RWPE2 (cell line): ENCODE results near the gene HSD3B2.

Experiments
- ATAC-seq: fragments of 200-7000 bp; cut with Tn5 transposase; 3 replicates; pipeline ENCODE4 v1.9.1; 2021; ENCODE audit warnings: low read depth
- DNase-seq: peaks from one replicate; pipeline ENCODE4 v3.0.0-alpha.2; 2020; ENCODE audit warnings: low spot score
- H3K27ac ChIP-seq: fragments of 450-650 bp; 2 replicates; pipeline ENCODE4 v1.5.1; 2017; ENCODE audit warnings: mild to moderate bottlenecking; ENCODE audit not compliant: poor library complexity, severe bottlenecking
- H3K27me3 ChIP-seq: fragments of 250-450 bp; sonication (Bioruptor Pico); 2 replicates; pipeline ENCODE4 v1.5.1; 2021; ENCODE audit warnings: mild to moderate bottlenecking, moderate library complexity; ENCODE audit not compliant: insufficient read depth, poor library complexity, severe bottlenecking
- H3K36me3 ChIP-seq: fragments of 250-450 bp; sonication (Bioruptor Pico); 2 replicates; pipeline ENCODE4 v1.5.1; 2020; ENCODE audit warnings: low read depth, mild to moderate bottlenecking, moderate library complexity
- H3K4me1 ChIP-seq: fragments of 250-450 bp; sonication (Bioruptor Pico); 2 replicates; pipeline ENCODE4 v1.5.1; 2021; ENCODE audit warnings: mild to moderate bottlenecking, moderate library complexity; ENCODE audit not compliant: insufficient read depth, poor library complexity, severe bottlenecking
- H3K4me3 ChIP-seq: fragments of 250-450 bp; sonication (Bioruptor Pico); 2 replicates; pipeline ENCODE4 v1.5.1; 2021; ENCODE audit warnings: mild to moderate bottlenecking, moderate library complexity; ENCODE audit not compliant: severe bottlenecking
- H3K9me3 ChIP-seq: fragments of 250-450 bp; sonication (Bioruptor Pico); 2 replicates; pipeline ENCODE4 v1.5.1; 2021; ENCODE audit warnings: mild to moderate bottlenecking, moderate library complexity; ENCODE audit not compliant: severe bottlenecking
- TF ChIP-seq, protein P1 (sequence below): fragments of 450-650 bp; IDR thresholded peaks from one replicate; pipeline ENCODE4 v1.5.1; 2017; ENCODE audit warnings: mild to moderate bottlenecking, moderate library complexity; ENCODE audit not compliant: poor library complexity, severe bottlenecking

Gene HSD3B2

DNA sequence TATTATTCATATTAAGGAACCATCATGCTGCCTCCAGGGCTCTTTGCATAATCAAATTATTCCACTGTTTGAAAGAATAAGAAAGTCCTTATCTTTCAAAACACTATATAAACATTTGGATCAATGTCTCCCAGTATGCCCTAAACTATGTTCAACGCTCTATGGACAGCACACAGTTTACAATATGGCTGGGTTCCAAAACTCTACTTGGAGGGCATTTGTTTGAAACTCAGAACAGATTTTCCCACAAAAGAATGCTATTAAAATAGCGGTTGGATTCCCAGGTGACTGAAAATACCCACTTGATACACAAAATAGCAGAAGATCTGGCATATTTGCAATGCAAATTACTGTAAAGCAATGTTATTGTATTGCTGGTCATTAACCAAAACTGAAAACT, 43.1 kb upstream of the HSD3B2 start:
- Histone ChIP-seq H3K9me3 (no peaks in the 10 kb centered on the region), H3K27me3 (no peaks in the 10 kb centered on the region), H3K4me3 (no peak overlapping the region), H3K4me1 (no peaks in the 10 kb centered on the region), H3K27ac (no peak overlapping the region), H3K36me3 (no peaks in the 10 kb centered on the region)
- DNase-seq (no peak), ATAC-seq (no peak)
- TF ChIP-seq, protein P1, sequence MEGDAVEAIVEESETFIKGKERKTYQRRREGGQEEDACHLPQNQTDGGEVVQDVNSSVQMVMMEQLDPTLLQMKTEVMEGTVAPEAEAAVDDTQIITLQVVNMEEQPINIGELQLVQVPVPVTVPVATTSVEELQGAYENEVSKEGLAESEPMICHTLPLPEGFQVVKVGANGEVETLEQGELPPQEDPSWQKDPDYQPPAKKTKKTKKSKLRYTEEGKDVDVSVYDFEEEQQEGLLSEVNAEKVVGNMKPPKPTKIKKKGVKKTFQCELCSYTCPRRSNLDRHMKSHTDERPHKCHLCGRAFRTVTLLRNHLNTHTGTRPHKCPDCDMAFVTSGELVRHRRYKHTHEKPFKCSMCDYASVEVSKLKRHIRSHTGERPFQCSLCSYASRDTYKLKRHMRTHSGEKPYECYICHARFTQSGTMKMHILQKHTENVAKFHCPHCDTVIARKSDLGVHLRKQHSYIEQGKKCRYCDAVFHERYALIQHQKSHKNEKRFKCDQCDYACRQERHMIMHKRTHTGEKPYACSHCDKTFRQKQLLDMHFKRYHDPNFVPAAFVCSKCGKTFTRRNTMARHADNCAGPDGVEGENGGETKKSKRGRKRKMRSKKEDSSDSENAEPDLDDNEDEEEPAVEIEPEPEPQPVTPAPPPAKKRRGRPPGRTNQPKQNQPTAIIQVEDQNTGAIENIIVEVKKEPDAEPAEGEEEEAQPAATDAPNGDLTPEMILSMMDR, result no peak

DNA sequence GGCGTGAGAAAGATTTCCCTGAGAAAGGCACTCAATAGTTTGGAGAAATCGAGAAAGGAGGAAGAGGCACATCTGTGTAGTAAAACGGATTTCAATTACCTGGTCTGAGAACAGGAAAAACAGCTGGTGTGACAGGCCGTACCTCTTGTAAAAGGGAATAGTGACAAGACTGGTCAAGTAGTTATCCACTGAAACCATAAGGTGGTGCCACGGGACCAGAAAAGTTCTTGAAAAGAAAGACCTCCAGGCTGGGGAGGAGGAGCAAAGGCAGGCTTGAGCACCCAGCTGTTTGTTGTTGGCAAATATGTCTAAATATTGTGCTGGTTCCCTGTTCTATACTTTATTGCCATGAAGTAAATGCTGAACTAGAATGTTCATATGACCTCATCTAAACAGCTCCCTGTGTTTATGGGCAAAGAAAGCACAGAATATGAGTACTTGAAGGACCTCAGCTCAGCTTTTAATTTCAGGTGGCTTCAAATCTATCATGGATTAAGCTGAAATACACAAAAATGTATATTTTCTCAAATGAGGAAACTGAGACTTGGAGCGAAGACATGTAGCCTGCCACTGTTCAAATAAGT, 42.4 kb upstream of the HSD3B2 start:
- Histone ChIP-seq H3K27ac (no peak overlapping the region), H3K4me1 (no peaks in the 10 kb centered on the region), H3K27me3 (no peaks in the 10 kb centered on the region), H3K4me3 (no peak overlapping the region), H3K9me3 (no peaks in the 10 kb centered on the region), H3K36me3 (no peaks in the 10 kb centered on the region)
- no peak for ATAC-seq
- DNase-seq, result no peak
- TF ChIP-seq, protein P1, result peak; percentile 10

DNA sequence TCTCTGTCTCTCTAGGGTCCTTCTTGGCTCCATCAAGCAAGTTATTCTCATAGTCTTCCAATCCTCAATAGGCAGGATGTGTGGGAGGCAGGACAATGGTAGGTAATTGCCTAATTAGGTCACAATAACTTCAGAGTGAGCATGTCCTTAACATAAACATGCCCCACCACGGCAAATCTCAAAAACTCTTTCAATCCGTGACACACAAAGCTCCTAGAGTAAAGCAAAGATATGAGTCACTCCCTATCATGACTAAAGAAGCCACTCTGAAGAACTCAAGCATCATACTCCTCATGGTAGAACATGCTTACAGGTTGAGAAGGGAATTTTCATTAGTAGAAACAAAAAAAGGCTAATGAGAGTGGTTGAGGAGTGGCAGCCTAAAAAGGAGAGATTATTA, 41.5 kb upstream of the HSD3B2 start:
- Histone ChIP-seq H3K4me3 (no peak overlapping the region), H3K9me3 (no peaks in the 10 kb centered on the region), H3K27me3 (no peaks in the 10 kb centered on the region), H3K4me1 (no peaks in the 10 kb centered on the region), H3K36me3 (no peaks in the 10 kb centered on the region), H3K27ac (no peak overlapping the region)
- TF ChIP-seq, protein P1, result no peak
- ATAC-seq (peak; percentile 76), DNase-seq (no peak)

DNA sequence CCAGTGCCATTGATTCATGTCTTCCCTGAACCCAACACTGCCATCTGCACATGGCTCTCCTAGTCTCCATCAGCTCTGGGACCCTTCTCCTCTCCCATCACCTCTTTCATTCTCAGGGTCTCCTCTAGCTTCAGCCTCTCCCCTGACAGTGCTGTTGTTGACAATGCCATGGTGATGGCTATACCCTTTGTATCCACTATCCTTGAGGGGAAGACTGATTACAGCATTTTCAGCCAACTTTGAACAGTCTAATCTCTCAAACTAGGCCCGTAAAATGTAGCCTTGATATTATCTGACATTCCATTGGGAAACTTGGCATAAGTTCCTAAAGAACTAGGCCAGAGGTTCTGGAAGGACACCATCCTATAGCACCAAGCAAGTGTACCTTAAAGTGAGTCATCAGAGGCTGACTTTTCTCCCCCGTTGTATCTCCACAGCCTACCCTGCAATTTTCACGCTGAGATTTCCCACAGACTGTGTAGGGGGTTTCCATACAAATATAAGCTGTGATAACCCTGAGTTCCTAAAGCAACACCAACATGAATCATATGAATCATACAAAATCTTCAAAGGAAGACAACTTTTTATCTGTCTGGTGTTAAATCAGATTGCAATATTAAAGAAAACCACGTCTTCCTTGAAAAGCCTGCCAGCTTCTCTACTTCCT, 40.6 kb upstream of the HSD3B2 start:
- DNase-seq (no peak), ATAC-seq (peak; percentile 33; the same call in 1 of the 3 replicates)
- H3K27me3 ChIP-seq, result no peaks in the 10 kb centered on the region
- H3K4me3 ChIP-seq, result no peak overlapping the region
- H3K9me3 ChIP-seq, result no peaks in the 10 kb centered on the region
- no peaks in the 10 kb centered on the region for H3K36me3 ChIP-seq
- TF ChIP-seq, protein P1, result no peak
- H3K27ac ChIP-seq, result no peak overlapping the region
- no peaks in the 10 kb centered on the region for H3K4me1 ChIP-seq

DNA sequence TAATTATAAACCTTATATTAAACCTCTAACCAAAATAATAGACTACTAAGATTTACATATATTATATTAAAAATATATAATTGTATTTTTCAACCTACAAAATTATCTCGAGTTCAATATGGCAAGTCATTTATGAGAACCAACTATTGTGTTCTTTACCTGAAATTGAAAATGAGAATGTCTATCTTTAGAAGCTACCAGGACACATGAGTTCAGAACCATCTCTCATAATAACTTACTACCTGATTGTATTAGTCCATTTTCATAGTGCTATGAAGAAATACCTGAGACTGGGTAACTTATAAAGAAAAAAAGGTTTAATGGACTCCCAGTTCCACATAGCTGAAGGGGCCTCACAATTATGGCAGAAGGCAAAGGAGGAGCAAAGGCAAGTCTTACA, 39.6 kb upstream of the HSD3B2 start:
- Histone ChIP-seq H3K27me3 (no peaks in the 10 kb centered on the region), H3K27ac (no peak overlapping the region), H3K4me1 (no peaks in the 10 kb centered on the region), H3K9me3 (no peaks in the 10 kb centered on the region), H3K36me3 (no peaks in the 10 kb centered on the region), H3K4me3 (no peak overlapping the region)
- TF ChIP-seq, protein P1, result no peak
- ATAC-seq (no peak), DNase-seq (no peak)
